Bone marrow (tissue), 2 donors: ENCODE results near the gene NRXN3.

Experiments used
- DNase-seq, 2 donors: peaks; one replicate each; lab custom pipeline; 2025; lab: John Stamatoyannopoulos, UW

The NRXN3 gene

GRCh38 chr14:79475887-79476532 is 1305.8 kb downstream of the NRXN3 start:
- DNase-seq: no peak

- DNase-seq: no peak
Measured at GRCh38 chr14:79476552-79476951, 1306.4 kb downstream of the NRXN3 start.

GRCh38 chr14:79480212-79480611 is 1310.0 kb downstream of the NRXN3 start:
- no peak for DNase-seq

- DNase-seq: no peak
Measured at GRCh38 chr14:79482825-79483224, 1312.7 kb downstream of the NRXN3 start.

GRCh38 chr14:79483477-79484388 is 1313.6 kb downstream of the NRXN3 start:
- no peak for DNase-seq

- DNase-seq: no peak
Measured at GRCh38 chr14:79487632-79488031, 1317.5 kb downstream of the NRXN3 start.

- no peak for DNase-seq
Measured at GRCh38 chr14:79491161-79491560, 1321.0 kb downstream of the NRXN3 start.

GRCh38 chr14:79493081-79493645 is 1323.0 kb downstream of the NRXN3 start:
- no peak for DNase-seq

- DNase-seq: no peak
Measured at GRCh38 chr14:79496701-79497100, 1326.5 kb downstream of the NRXN3 start.

- DNase-seq: no peak
Measured at GRCh38 chr14:79500489-79500888, 1330.3 kb downstream of the NRXN3 start.

GRCh38 chr14:79502136-79502750 is 1332.1 kb downstream of the NRXN3 start:
- no peak for DNase-seq

- DNase-seq: no peak
Measured at GRCh38 chr14:79502751-79503148, 1332.6 kb downstream of the NRXN3 start.

GRCh38 chr14:79510659-79511058 is 1340.5 kb downstream of the NRXN3 start:
- DNase-seq: no peak

- DNase-seq: no peak
Measured at GRCh38 chr14:79511146-79511545, 1341.0 kb downstream of the NRXN3 start.

- no peak for DNase-seq
Measured at GRCh38 chr14:79513446-79513845, 1343.3 kb downstream of the NRXN3 start.

- DNase-seq: no peak
Measured at GRCh38 chr14:79514700-79515099, 1344.5 kb downstream of the NRXN3 start.

- no peak for DNase-seq
Measured at GRCh38 chr14:79515158-79515557, 1345.0 kb downstream of the NRXN3 start.

GRCh38 chr14:79516009-79516408 is 1345.8 kb downstream of the NRXN3 start:
- no peak for DNase-seq

- no peak for DNase-seq
Measured at GRCh38 chr14:79525416-79525815, 1355.2 kb downstream of the NRXN3 start.

- no peak for DNase-seq
Measured at GRCh38 chr14:79528828-79529416, 1358.7 kb downstream of the NRXN3 start.

- DNase-seq: no peak
Measured at GRCh38 chr14:79530555-79530954, 1360.4 kb downstream of the NRXN3 start.

- DNase-seq: no peak
Measured at GRCh38 chr14:79534703-79535353, 1364.7 kb downstream of the NRXN3 start.
